T-cell (primary cell): ENCODE data around the gene TEPSIN. TPM values are rescaled to one million over a fixed set of nuclear protein-coding genes. Genes with fewer than 3 reads are reported as not detected.

Source experiments
- ATAC-seq, 4 experiments: fragments of 200-7000 bp in 3 of 4; fragments of 150-1000 bp in 1 of 4; cut with Tn5 transposase; replicated peaks in 1 of 4; 1 replicate in 3 of 4; 2 replicates in 1 of 4; pipeline ENCODE4 v1.10.0; 2021; ENCODE audit warnings: moderate library complexity in 3 of 4, mild to moderate bottlenecking in 2 of 4, moderate number of reproducible peaks in 1 of 4
- CTCF ChIA-PET, 2 donors: fragments of 300-600 bp; sonication (Branson Sonifier 250); formaldehyde crosslinking; loops; one replicate each; lab custom pipeline; 2022; ENCODE audit warnings: antibody characterized with exemption in 2 of 2; lab: Charles Lee
- POLR2A ChIA-PET, 2 donors: fragments of 300-600 bp; sonication (Branson Sonifier 250); formaldehyde crosslinking; loops; one replicate each; lab custom pipeline; 2022; ENCODE audit warnings: antibody characterized with exemption in 2 of 2; lab: Charles Lee
- DNase-seq, 35 experiments: peaks; one replicate each; pipeline versions ENCODE4 v3.0.0 to v3.0.0-alpha.2; 2013 to 2023
- H3K27ac ChIP-seq: one replicate; pipeline ENCODE4 v1.5.1; 2013; ENCODE audit warnings: low read length
- H3K27me3 ChIP-seq, 2 experiments: replicated peaks in 1 of 2; 1 replicate in 1 of 2; 2 replicates in 1 of 2; pipeline versions ENCODE4 v1.6.1 to v1.7.0; 2013; ENCODE audit warnings: low read length in 1 of 2, mixed read lengths in 1 of 2; ENCODE audit not compliant: control insufficient read depth in 2 of 2, insufficient read depth in 2 of 2; ENCODE audit errors: extremely low read depth in 1 of 2
- H3K36me3 ChIP-seq, 2 donors: 1 replicate in 1 of 2; 2 replicates in 1 of 2; pipeline versions ENCODE4 v1.6.1 to v1.7.0; 2013; ENCODE audit warnings: low read length in 1 of 2; ENCODE audit not compliant: control insufficient read depth in 2 of 2, insufficient read depth in 1 of 2; ENCODE audit errors: extremely low read depth in 1 of 2
- H3K4me1 ChIP-seq, 2 experiments: 1 replicate in 1 of 2; 2 replicates in 1 of 2; pipeline versions ENCODE4 v1.6.1 to v1.7.0; 2013; ENCODE audit warnings: low read length in 2 of 2, mixed read lengths in 1 of 2; ENCODE audit not compliant: insufficient read depth in 2 of 2, control insufficient read depth in 1 of 2; ENCODE audit errors: extremely low read depth in 1 of 2
- H3K4me3 ChIP-seq, 2 donors: 1 replicate in 1 of 2; 2 replicates in 1 of 2; pipeline versions ENCODE4 v1.5.1 to v1.7.0; 2013; ENCODE audit warnings: mild to moderate bottlenecking in 2 of 2, low read length in 1 of 2, moderate library complexity in 1 of 2; ENCODE audit not compliant: control insufficient read depth in 1 of 2; ENCODE audit errors: extremely low read depth in 1 of 2
- H3K9me3 ChIP-seq: 2 replicates; pipeline ENCODE4 v1.7.0; 2013
- H3K27ac Mint-ChIP-seq, 2 donors: one replicate each; pipeline ENCODE4 v1.8.0; 2020 to 2021; ENCODE audit warnings: mild to moderate bottlenecking in 2 of 2, mixed read lengths in 2 of 2
- H3K27me3 Mint-ChIP-seq, 2 donors: one replicate each; pipeline ENCODE4 v1.8.0; 2021 to 2022; ENCODE audit warnings: mixed read lengths in 2 of 2
- H3K36me3 Mint-ChIP-seq: one replicate; pipeline ENCODE4 v1.8.0; 2021; ENCODE audit warnings: mixed read lengths
- H3K4me1 Mint-ChIP-seq, 3 donors: one replicate each; pipeline ENCODE4 v1.8.0; 2020 to 2022; ENCODE audit warnings: mixed read lengths in 3 of 3, mild to moderate bottlenecking in 1 of 3
- H3K4me3 Mint-ChIP-seq, 3 donors: one replicate each; pipeline ENCODE4 v1.8.0; 2020 to 2022; ENCODE audit warnings: mild to moderate bottlenecking in 3 of 3, mixed read lengths in 3 of 3, moderate library complexity in 3 of 3
- H3K9me3 Mint-ChIP-seq, 3 donors: one replicate each; pipeline ENCODE4 v1.8.0; 2020 to 2022; ENCODE audit warnings: mixed read lengths in 3 of 3
- WGBS: methylation state at CpG from one replicate; pipeline ENCODE4 v1.1.5; 2013; ENCODE audit warnings: missing lambda C conversion rate; ENCODE audit not compliant: insufficient coverage; 5-methylcytosine and 5-hydroxymethylcytosine counted together
- total RNA-seq, 35 experiments: library from RNA in 6 of 35; stranded (reverse) in 6 of 35; fragments of 120-200 nt in 1 of 35; gene quantifications; one replicate each; pipeline versions ENCODE4 v1.2.1 to v1.2.4 and lab custom pipeline; 2013 to 2026

Gene TEPSIN
- total RNA-seq, 5 donors from 2014 or later (not counting 1 experiment from before 2014, with no cell fraction given): 73.8 to 169 (median 161) TPM

DNA sequence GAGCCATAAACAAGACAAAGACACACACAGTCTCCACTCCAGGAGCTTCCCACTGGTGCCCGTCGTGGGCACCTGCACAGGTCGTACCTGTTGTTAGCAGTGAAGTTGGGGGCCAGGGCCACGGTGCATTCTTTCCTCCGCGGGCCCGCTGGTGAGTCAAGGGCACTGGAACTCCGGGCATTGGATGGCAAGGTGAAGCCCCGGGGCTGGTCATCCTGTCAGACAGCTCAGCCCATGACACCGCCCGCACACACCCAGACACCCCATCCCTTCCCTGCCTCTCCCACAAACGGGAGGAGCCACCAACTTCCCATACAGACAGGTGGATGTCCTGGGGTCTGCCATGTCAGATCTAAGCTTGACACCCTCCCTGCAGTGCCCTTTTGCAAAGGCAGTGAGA is 32.2 kb downstream of the TEPSIN start:
- no peaks in the 10 kb centered on the region for H3K9me3 ChIP-seq
- CTCF ChIA-PET: no interaction called here
- no peak for DNase-seq
- H3K27me3 Mint-ChIP-seq: no peaks in the 10 kb centered on the region
- H3K27ac ChIP-seq: no peak overlapping the region
- H3K4me3 ChIP-seq: no peak overlapping the region
- no peaks in the 10 kb centered on the region for H3K4me1 Mint-ChIP-seq
- WGBS: 93% methylated on average over 9 of the region's 12 CpGs
- peaks cover 3% of the 10 kb centered on the region for H3K36me3 Mint-ChIP-seq
- POLR2A ChIA-PET: no interaction called here
- no peaks in the 10 kb centered on the region for H3K9me3 Mint-ChIP-seq
- H3K36me3 ChIP-seq: peaks cover 6 to 14% of the 10 kb centered on the region in 2 donors
- ATAC-seq: no peak
- no peak overlapping the region for H3K27ac Mint-ChIP-seq
- no peaks in the 10 kb centered on the region for H3K27me3 ChIP-seq
- no peaks in the 10 kb centered on the region for H3K4me1 ChIP-seq
- H3K4me3 Mint-ChIP-seq: no peak overlapping the region

DNA sequence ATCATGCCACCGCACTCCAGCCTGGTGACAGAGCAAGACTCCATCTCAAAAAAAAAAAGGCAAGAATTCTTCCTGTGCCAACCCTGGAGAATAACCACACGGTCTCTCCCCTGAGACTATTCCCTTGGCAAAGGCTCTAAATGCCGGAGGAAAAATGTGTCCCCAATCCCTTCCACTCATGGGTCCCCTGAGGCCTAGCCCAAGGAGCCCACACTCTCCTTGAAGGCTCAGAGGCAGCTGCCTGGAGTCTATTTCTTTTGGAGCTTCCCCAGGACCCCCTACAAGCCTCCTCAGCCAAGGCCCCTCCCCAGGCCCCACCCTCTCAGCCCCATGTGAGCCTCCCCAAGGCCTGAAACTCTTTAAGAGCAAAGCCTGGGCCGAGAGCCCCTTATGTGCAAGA is 32.7 kb downstream of the TEPSIN start:
- H3K36me3 ChIP-seq: peaks cover 9 to 14% of the 10 kb centered on the region in 2 donors
- no peak overlapping the region for H3K27ac ChIP-seq
- Mint-ChIP-seq H3K4me3 (no peak overlapping the region), H3K36me3 (peaks cover 3% of the 10 kb centered on the region), H3K9me3 (no peaks in the 10 kb centered on the region), H3K27ac (no peak overlapping the region), H3K4me1 (no peaks in the 10 kb centered on the region), H3K27me3 (no peaks in the 10 kb centered on the region)
- ATAC-seq: no peak
- POLR2A ChIA-PET: no interaction called here
- DNase-seq: no peak
- no peaks in the 10 kb centered on the region for H3K27me3 ChIP-seq
- H3K9me3 ChIP-seq: no peaks in the 10 kb centered on the region
- no peaks in the 10 kb centered on the region for H3K4me1 ChIP-seq
- CTCF ChIA-PET: no interaction called here
- 94% methylated on average over 4 of the region's 4 CpGs for WGBS
- H3K4me3 ChIP-seq: no peak overlapping the region

GRCh38 chr17:81204578-81204977 is 34.3 kb downstream of the TEPSIN start:
- Mint-ChIP-seq H3K27me3 (no peaks in the 10 kb centered on the region), H3K36me3 (peaks cover 3% of the 10 kb centered on the region), H3K4me3 (no peak overlapping the region), H3K9me3 (no peaks in the 10 kb centered on the region), H3K27ac (no peak overlapping the region), H3K4me1 (no peaks in the 10 kb centered on the region)
- H3K4me1 ChIP-seq: no peaks in the 10 kb centered on the region
- POLR2A ChIA-PET: no interaction called here
- no peak overlapping the region for H3K4me3 ChIP-seq
- ATAC-seq (no peak), DNase-seq (no peak)
- CTCF ChIA-PET: no interaction called here
- H3K36me3 ChIP-seq: peaks cover 9 to 20% of the 10 kb centered on the region in 2 donors
- no peaks in the 10 kb centered on the region for H3K9me3 ChIP-seq
- WGBS: 98% methylated on average over 7 of the region's 10 CpGs
- no peaks in the 10 kb centered on the region for H3K27me3 ChIP-seq
- no peak overlapping the region for H3K27ac ChIP-seq

GRCh38 chr17:81203136-81203535 is 35.7 kb downstream of the TEPSIN start:
- DNase-seq (no peak), ATAC-seq (no peak)
- Histone ChIP-seq H3K36me3 (peaks cover 9 to 23% of the 10 kb centered on the region in 2 donors), H3K4me1 (no peaks in the 10 kb centered on the region), H3K27ac (no peak overlapping the region), H3K4me3 (no peak overlapping the region), H3K9me3 (no peaks in the 10 kb centered on the region), H3K27me3 (no peaks in the 10 kb centered on the region)
- ChIA-PET CTCF (no interaction called here), POLR2A (no interaction called here)
- H3K4me1 Mint-ChIP-seq: no peaks in the 10 kb centered on the region
- no peaks in the 10 kb centered on the region for H3K27me3 Mint-ChIP-seq
- no peaks in the 10 kb centered on the region for H3K36me3 Mint-ChIP-seq
- no peaks in the 10 kb centered on the region for H3K9me3 Mint-ChIP-seq
- H3K4me3 Mint-ChIP-seq: no peak overlapping the region
- H3K27ac Mint-ChIP-seq: no peak overlapping the region
- 96% methylated on average over 20 of the region's 20 CpGs for WGBS

GRCh38 chr17:81202318-81202717 is 36.5 kb downstream of the TEPSIN start:
- Mint-ChIP-seq H3K4me3 (no peak overlapping the region), H3K27me3 (no peaks in the 10 kb centered on the region), H3K27ac (no peak overlapping the region), H3K9me3 (no peaks in the 10 kb centered on the region), H3K36me3 (no peaks in the 10 kb centered on the region), H3K4me1 (no peaks in the 10 kb centered on the region)
- H3K4me3 ChIP-seq: no peak overlapping the region
- DNase-seq (no peak), ATAC-seq (no peak)
- H3K27ac ChIP-seq: no peak overlapping the region
- H3K36me3 ChIP-seq: peaks cover 11 to 23% of the 10 kb centered on the region in 2 donors
- ChIA-PET POLR2A (no interaction called here), CTCF (no interaction called here)
- H3K4me1 ChIP-seq: no peaks in the 10 kb centered on the region
- H3K27me3 ChIP-seq: no peaks in the 10 kb centered on the region
- WGBS: 86% methylated on average over 6 of the region's 10 CpGs
- H3K9me3 ChIP-seq: no peaks in the 10 kb centered on the region

GRCh38 chr17:81200695-81201580 is 37.9 kb downstream of the TEPSIN start:
- H3K36me3 ChIP-seq: peaks cover 5 to 15% of the 10 kb centered on the region in 2 donors
- no peak overlapping the region for H3K27ac ChIP-seq
- H3K4me1 Mint-ChIP-seq: no peaks in the 10 kb centered on the region
- ATAC-seq (peak in 2 of 4 experiments; percentile 35 to 39), DNase-seq (peak in 4 of 35 experiments; percentile 17 to 34 (median 26))
- POLR2A ChIA-PET: no interaction called here
- no peak overlapping the region for H3K27ac Mint-ChIP-seq
- no peaks in the 10 kb centered on the region for H3K4me1 ChIP-seq
- H3K9me3 ChIP-seq: no peaks in the 10 kb centered on the region
- H3K27me3 Mint-ChIP-seq: no peaks in the 10 kb centered on the region
- H3K4me3 Mint-ChIP-seq: no peak overlapping the region
- CTCF ChIA-PET: interaction anchor here in 1 of 2 donors (0.6 kb wide), 1 partner anchor 41 kb away, joined by 3 read pairs; no protein-coding TSS in a partner anchor
- no peaks in the 10 kb centered on the region for H3K36me3 Mint-ChIP-seq
- H3K9me3 Mint-ChIP-seq: no peaks in the 10 kb centered on the region
- 92% methylated on average over 18 of the region's 27 CpGs for WGBS
- no peaks in the 10 kb centered on the region for H3K27me3 ChIP-seq
- no peak overlapping the region for H3K4me3 ChIP-seq
